ENCODE measurements around the gene ADAMTS15. TPM values are rescaled to one million over a fixed set of nuclear protein-coding genes. Genes with fewer than 3 reads are reported as not detected.

Gene ADAMTS15
- total RNA-seq: under 0.01 TPM in 2 replicates

GRCh38 chr11:130448416-130449309 lies at the start of gene ADAMTS15:
Gene ADAMTS15, plus strand, starts transcription at chr11:130448645. Its CDS starts 329 bp downstream, at chr11:130448974.

GRCh38 chr11:130428316-130429119 lies 19.9 kb upstream of the ADAMTS15 start, which contains the start of gene ADAMTS8:
Gene ADAMTS8, minus strand, starts transcription at chr11:130428609. Its CDS starts 323 bp downstream, at chr11:130428286.

Other genes starting within 250 kb of the ADAMTS15 start
- gene ZBTB44, start 133.7 kb upstream of the ADAMTS15 start, total RNA-seq: 19.5 and 20.5 TPM in 2 replicates
- not detected in 2 replicates for gene ADAMTS8, start 20.0 kb upstream of the ADAMTS15 start, total RNA-seq

Measured in epithelial cell of umbilical artery (primary cell).